ENCODE measurements around the gene NPC2.

NPC2 gene

GRCh38 chr14:74503291-74503937 is 10.3 kb upstream of the NPC2 start:
- no peak for DNase-seq (ENCODE audit: low read depth)

- no peak for DNase-seq (ENCODE audit: low read depth)
Measured at GRCh38 chr14:74502236-74503019, 9.3 kb upstream of the NPC2 start.

DNA sequence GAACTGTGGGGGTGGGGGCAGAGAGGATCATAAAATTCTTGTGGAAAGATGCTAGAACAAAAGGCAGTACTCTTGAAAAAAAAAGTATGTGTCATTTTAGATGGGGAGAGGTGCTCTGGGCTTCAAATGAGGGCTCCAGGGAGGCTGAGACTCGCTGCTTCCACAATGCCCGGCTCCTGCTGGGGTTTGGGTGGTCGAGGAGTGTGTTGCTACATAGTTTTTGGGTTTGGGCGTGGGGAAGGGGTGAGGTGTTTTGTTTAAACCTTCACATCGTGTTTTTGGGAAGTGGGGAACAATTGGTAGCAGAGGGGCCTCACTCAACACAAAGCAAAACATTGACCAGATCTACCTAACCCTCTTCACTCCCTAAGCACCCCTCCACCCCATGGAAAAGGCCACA is 8.6 kb upstream of the NPC2 start:
- no peak for DNase-seq (ENCODE audit: low read depth)

GRCh38 chr14:74501135-74501614 is 8.1 kb upstream of the NPC2 start:
- no peak for DNase-seq (ENCODE audit: low read depth)

- DNase-seq (ENCODE audit: low read depth), result no peak
Measured at GRCh38 chr14:74500417-74501134, 7.5 kb upstream of the NPC2 start.

DNA sequence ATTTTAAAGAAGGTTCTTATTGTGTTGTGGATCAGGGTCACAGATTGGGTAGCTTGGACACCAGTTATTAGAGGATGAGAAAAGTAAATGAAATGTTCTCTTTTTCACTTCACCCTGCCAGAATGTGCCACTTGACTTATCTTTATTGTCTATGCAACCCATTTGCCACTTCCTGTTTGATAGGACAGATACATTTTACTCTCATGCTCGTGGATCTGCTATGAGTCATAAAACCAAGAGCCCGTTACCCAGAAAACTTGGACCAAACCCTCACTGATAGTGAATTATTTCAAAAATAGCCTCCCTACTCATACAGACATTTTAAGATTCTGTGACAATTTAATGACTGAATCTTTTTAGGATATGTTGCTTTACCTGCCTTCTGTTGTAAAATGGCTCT is 2.3 kb upstream of the NPC2 start:
- DNase-seq (ENCODE audit: low read depth), result no peak

GRCh38 chr14:74493343-74494261 is 497 bp upstream of the NPC2 start, which contains the start of gene ISCA2:
Gene ISCA2, plus strand, starts transcription at chr14:74493765. Its CDS starts 10 bp downstream, at chr14:74493775.
- peak; percentile 100 for DNase-seq (ENCODE audit: low read depth)

- DNase-seq (ENCODE audit: low read depth), result no peak
Measured at GRCh38 chr14:74491956-74492775, 939 bp downstream of the NPC2 start.

- DNase-seq (ENCODE audit: low read depth), result no peak
Measured at GRCh38 chr14:74490486-74490885, 2.6 kb downstream of the NPC2 start.

- DNase-seq (ENCODE audit: low read depth), result no peak
Measured at GRCh38 chr14:74488786-74489397, 4.2 kb downstream of the NPC2 start.

GRCh38 chr14:74486164-74486563 is 6.9 kb downstream of the NPC2 start:
- no peak for DNase-seq (ENCODE audit: low read depth)

GRCh38 chr14:74483321-74483720 is 9.8 kb downstream of the NPC2 start:
- DNase-seq (ENCODE audit: low read depth), result no peak

- DNase-seq (ENCODE audit: low read depth), result no peak
Measured at GRCh38 chr14:74482571-74482970, 10.5 kb downstream of the NPC2 start.

- no peak for DNase-seq (ENCODE audit: low read depth)
Measured at GRCh38 chr14:74480046-74480445, 13.1 kb downstream of the NPC2 start.

- no peak for DNase-seq (ENCODE audit: low read depth)
Measured at GRCh38 chr14:74478996-74479635, 14.0 kb downstream of the NPC2 start.

DNA sequence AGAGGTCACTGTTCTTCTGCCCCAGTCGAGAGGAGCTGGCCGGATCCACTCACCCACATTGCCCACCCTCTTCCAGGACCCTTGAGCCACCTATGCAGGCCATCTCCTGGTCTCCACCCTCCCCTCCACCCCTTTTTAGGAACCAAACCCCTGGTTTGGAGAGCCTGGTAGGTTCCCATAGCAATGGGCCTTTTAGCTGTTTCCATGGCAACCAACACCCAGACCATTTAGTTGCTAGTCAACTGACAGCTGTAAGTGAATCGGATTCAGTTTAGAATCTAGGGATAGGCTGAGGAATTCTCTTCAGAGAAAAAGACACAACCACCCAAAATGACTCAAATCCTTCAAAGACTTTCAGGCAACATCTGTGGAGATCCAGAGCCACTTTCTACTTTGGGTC is 16.5 kb downstream of the NPC2 start:
- no peak for DNase-seq (ENCODE audit: low read depth)

- no peak for DNase-seq (ENCODE audit: low read depth)
Measured at GRCh38 chr14:74476107-74476506, 17.0 kb downstream of the NPC2 start.

DNA sequence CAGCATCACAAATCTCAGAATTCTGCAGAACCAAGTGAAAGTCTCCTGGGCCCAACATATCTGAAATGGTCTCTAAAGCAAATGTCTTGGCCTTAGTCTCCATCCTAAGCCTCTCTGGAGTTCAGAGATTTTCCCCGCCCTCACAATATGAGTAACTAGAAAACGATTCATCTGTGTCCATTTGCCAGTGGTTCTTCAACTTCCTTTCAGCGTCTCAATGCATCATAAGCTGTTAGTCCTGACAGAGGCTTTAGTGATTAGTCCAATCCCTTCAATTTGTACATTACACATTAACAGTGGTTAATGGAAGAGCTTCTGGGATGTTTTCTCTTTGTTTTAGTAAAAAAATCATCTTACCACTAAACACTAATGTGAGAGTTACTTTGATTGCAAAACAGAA is 17.4 kb downstream of the NPC2 start:
- no peak for DNase-seq (ENCODE audit: low read depth)

- DNase-seq (ENCODE audit: low read depth), result no peak
Measured at GRCh38 chr14:74474376-74474775, 18.7 kb downstream of the NPC2 start.

GRCh38 chr14:74472601-74473000 is 20.5 kb downstream of the NPC2 start:
- DNase-seq (ENCODE audit: low read depth), result no peak
